ENCODE measurements around the gene VWA8. TPM values are rescaled to one million over a fixed set of nuclear protein-coding genes. Genes with fewer than 3 reads are reported as not detected.
"Not testable (repeated sequence)": the region's sequence is repeated elsewhere in the genome, so short reads cannot be mapped to it uniquely, and the experiment has no call there.

Gene VWA8
- total RNA-seq, 1 donor from 2014 or later = 9.8 TPM

DNA sequence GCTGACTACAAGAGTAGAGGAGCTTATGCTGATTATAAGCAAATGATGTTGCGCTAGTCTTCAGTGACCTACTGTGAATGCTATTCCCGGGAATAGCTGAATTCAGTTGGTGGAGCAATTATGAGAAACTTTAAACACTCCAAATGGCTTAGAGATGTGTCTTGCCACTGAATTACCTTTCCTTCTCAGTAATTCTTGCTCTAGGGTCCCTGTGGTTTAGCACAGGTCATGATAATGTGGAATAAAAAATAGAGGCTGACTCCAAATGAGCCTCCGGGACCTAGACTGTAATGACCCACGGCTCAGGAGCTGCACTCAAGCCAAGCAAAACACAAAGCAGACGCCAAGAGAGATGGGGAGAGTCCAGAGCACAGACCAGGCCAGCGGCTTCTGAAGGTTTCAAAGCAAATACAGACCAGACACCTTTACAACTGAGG lies 378.9 kb downstream of the VWA8 start:
- no peak for DNase-seq (ENCODE audit: low read depth)
- no peak overlapping the region for H3K4me3 ChIP-seq (ENCODE audit: low read depth, low read length)
- TF ChIP-seq, protein P1, sequence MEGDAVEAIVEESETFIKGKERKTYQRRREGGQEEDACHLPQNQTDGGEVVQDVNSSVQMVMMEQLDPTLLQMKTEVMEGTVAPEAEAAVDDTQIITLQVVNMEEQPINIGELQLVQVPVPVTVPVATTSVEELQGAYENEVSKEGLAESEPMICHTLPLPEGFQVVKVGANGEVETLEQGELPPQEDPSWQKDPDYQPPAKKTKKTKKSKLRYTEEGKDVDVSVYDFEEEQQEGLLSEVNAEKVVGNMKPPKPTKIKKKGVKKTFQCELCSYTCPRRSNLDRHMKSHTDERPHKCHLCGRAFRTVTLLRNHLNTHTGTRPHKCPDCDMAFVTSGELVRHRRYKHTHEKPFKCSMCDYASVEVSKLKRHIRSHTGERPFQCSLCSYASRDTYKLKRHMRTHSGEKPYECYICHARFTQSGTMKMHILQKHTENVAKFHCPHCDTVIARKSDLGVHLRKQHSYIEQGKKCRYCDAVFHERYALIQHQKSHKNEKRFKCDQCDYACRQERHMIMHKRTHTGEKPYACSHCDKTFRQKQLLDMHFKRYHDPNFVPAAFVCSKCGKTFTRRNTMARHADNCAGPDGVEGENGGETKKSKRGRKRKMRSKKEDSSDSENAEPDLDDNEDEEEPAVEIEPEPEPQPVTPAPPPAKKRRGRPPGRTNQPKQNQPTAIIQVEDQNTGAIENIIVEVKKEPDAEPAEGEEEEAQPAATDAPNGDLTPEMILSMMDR (conservative IDR thresholded peaks at IDR 0.05; ENCODE audit: low read depth, low read length) = no peak

DNA sequence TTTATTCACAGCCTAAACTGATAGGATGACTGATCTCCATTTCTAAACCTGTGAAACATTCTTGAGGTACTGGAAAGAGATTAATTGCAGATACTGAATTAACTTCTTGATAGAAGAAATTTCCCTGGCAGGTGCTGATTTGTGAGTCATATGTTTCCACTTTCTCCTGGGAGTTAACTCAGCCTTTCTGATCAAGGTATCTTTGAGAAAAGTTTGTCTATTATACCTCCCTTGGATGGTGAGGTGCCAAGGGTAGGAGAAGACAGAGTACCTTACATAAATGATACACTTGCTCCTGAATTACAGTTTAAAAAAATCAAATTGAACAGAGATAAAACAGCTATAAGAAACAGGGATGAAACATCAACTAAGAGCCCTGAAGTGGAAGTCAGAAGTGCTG lies 380.6 kb downstream of the VWA8 start:
- H3K4me3 ChIP-seq (ENCODE audit: low read depth, low read length) = no peak overlapping the region
- TF ChIP-seq, protein P1 (conservative IDR thresholded peaks at IDR 0.05; ENCODE audit: low read depth, low read length) = no peak
- no peak for DNase-seq (ENCODE audit: low read depth)

DNA sequence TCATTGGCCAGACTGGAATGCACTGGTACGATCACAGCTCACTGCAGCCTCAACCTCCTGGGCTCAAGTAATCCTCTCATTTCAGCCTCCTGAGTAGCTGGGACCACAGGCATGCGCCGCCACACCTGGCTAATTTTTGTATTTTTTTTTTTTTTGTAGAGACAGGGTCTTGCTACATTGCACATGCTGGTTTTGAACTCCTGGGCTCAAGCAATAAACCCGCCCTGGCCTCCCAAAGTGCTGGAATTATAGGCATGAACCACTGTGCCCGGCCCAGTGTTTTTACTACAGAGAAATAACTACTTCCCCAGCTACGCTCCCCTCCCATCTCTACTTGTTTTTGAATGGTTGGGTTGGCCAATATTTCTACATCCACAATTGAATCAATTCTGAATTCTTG lies 381.0 kb downstream of the VWA8 start:
- no peak overlapping the region for H3K4me3 ChIP-seq (ENCODE audit: low read depth, low read length)
- no peak for DNase-seq (ENCODE audit: low read depth)
- TF ChIP-seq, protein P1 (conservative IDR thresholded peaks at IDR 0.05; ENCODE audit: low read depth, low read length) = no peak

DNA sequence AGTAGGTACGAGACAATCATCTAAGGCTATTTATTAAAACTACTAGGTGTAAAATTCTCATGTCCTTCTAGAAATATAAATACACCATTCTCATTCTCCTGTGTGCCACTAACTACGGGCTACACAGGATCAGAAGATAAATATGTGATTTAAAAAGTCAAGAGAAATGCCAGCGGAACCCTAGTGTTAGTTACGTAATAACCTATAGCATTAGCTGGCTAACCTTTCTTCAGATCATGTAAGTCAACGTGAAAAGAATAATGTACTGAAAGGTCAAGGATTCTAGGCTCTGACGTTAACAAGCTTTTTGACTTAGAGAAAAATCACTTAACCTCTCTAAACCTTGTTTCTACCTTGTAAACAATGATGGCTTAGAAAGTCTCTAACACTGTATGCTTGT lies 381.7 kb downstream of the VWA8 start:
- TF ChIP-seq, protein P1 (conservative IDR thresholded peaks at IDR 0.05; ENCODE audit: low read depth, low read length) = no peak
- no peak for DNase-seq (ENCODE audit: low read depth)
- H3K4me3 ChIP-seq (ENCODE audit: low read depth, low read length) = no peak overlapping the region

DNA sequence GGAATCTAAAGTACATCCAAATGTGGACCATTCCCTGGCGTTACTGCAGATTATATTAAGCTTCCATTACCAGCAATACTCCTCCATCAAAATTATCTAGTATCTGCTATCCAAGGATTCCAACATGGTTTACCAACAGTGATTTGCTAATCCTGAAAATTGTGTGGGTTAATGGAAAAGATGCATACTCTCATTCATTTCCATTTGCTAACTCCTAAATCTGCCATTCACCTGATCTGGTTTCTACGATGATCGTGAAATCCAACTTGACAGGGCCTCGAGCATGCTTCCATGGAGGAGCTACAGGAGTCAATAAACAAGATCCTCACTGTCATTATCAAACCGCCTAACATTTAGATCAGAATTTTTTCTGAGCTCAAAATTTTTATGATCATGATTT lies 382.5 kb downstream of the VWA8 start:
- no peak for DNase-seq (ENCODE audit: low read depth)
- TF ChIP-seq, protein P1 (conservative IDR thresholded peaks at IDR 0.05; ENCODE audit: low read depth, low read length) = no peak
- no peak overlapping the region for H3K4me3 ChIP-seq (ENCODE audit: low read depth, low read length)

DNA sequence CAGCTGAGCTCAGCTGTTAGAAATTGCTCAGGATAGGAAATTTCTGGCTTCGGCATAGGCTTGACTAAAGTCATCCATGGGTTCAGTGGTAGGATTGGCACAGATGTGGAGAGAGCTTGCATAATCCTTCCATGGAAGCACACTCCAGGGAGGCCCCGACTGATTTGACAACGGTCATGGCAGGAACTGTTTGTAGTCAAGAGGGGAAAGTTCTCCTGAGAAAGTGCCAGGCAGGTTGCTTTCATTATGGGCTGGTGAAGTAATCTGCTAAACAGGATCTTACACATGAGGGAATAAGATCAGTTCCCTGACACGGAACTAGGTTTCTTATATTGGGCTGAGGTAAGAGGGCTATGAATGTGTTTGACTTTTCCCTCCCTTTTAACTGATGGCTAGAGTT lies 383.5 kb downstream of the VWA8 start:
- DNase-seq (ENCODE audit: low read depth) = no peak

DNA sequence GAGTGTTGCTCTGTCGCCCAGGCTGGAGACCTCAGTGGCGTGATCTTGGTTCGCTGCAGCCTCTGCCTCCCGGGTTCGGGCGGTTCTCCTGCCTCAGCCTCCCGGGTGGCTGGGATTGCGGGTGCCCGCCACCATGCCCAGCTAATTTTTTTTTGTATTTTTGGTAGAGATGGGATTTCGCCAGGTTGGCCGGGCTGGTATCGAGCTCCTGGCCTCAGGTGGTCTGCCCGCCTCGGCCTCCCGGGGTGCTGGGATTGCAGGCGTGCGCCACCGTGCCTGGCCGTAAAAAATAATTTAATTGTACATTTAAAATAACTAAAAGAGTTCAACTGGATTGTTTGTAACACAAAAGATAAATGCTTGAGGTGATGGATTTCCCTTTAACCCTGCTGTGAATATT lies 387.3 kb downstream of the VWA8 start:
- not testable (repeated sequence) for DNase-seq (ENCODE audit: low read depth); H3K4me3 ChIP-seq (ENCODE audit: low read depth, low read length)

More for the DNA sequence above, 383.5 kb downstream of the VWA8 start:
- TF ChIP-seq, protein P1 (conservative IDR thresholded peaks at IDR 0.05; ENCODE audit: low read depth, low read length) = no peak
- no peak overlapping the region for H3K4me3 ChIP-seq (ENCODE audit: low read depth, low read length)

DNA sequence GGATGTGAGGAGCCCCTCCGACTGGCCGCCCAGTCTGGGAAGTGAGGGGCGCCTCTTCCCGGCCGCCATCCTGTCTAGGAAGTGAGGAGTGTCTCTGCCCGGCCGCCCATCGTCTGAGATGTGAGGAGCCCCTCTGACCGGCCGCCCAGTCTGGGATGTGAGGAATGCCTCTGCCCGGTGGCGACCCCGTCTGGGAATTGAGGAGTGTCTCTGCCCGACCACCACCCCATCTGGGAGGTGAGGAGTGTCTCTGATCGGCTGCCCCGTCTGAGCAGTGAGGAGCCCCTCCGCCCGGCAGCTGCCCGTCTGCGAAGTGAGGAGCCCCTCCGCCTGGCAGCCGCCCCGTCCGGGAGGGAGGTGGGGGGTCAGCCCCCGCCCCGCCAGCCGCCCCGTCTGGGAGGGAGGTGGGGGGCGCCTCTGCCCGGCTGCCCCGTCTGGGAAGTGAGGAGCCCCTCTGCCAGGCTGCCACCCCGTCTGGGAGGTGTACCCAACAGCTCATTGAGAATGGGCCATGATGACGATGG lies 389.0 kb downstream of the VWA8 start:
- H3K4me3 ChIP-seq (ENCODE audit: low read depth, low read length); DNase-seq (ENCODE audit: low read depth): not testable (repeated sequence)
